HG03469 (cell line): ENCODE results near the gene ATOSB.
"Not testable (repeated sequence)": the region's sequence is repeated elsewhere in the genome, so short reads cannot be mapped to it uniquely, and the experiment has no call there.

Experiments used
- ATAC-seq: cut with Tn5 transposase; IDR thresholded peaks from one replicate; pipeline ENCODE4 v1.9.1; 2021; ENCODE audit warnings: mild to moderate bottlenecking, moderate library complexity, moderate number of reproducible peaks; ENCODE audit not compliant: unreplicated experiment

Gene ATOSB, protein sequence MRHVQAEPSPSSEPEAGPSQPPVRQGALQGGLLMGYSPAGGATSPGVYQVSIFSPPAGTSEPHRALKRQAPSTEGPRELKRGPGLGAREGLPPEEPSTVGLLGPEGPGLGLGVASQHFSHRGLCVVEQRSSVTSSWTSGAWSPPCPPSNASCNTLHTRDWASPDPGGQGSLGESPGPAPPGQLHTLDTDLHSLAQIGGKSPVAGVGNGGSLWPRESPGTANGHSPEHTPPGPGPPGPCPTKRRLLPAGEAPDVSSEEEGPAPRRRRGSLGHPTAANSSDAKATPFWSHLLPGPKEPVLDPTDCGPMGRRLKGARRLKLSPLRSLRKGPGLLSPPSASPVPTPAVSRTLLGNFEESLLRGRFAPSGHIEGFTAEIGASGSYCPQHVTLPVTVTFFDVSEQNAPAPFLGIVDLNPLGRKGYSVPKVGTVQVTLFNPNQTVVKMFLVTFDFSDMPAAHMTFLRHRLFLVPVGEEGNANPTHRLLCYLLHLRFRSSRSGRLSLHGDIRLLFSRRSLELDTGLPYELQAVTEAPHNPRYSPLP

DNA sequence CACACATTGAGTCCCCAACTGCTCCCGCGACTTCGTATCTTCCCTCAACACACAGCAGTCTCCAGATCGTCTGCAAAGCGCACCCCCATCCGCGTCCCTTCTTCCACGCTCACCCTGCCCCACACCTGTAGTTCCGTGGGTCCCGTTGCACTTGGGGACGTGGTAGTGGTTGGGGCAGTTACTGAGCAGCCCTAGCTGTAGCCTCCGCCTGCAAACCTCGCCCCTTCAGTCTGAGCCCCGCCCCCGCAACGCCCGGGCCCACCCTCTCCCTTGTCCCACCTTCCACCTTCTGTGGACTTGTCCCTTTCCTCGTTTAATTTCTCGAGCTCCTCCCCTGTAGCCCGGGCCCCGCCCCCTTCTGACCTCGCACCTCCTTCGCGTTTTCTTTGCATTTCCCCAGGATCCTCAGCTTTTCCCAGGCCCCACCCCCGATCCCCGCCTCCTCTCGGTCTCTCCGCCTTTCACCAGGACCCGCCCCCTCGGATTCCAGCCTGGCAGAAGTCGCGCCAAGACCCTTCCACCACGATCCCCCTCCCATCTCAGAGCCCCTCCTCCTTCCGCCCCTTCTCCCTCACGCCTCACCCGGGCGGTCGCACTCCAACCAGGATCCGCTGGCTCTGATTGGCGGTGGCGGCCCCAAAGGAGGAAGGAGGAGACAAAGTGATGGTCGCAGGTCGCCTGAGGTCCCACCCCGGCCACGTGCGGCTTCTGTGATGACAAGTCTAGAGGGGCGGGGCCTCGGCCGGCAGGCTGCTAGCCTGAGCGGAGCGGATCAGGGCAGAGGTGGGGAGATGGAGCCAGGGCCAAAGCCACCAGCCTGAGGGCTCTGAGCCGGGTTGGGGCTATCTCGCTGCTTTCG lies at the start of gene ATOSB:
TSS of gene ATOSB (minus strand) at position 183 of the 859 bp plus-strand sequence. CDS start 7,588 bp downstream, outside the sequence.
- peak; percentile 36 for ATAC-seq

DNA sequence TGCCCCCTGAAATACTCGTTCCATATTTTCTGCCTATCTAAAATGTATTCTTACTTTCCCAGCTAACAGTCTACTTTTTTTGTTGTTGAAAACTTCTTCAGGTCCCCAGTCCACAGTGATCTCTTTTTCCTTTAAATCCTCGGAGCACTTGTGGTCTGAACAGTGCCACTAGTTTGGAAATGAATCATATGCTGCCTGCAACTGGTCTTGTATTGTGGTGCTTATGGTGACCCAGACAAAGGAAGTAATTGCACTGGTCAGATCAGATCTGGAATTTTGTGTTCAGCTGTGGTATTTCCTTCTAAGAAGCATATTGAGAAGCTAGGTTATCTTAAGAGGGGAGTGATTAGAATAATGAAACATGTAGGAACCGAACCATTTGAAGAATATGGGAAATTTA lies 49.0 kb upstream of the ATOSB start:
- no peak for ATAC-seq

DNA sequence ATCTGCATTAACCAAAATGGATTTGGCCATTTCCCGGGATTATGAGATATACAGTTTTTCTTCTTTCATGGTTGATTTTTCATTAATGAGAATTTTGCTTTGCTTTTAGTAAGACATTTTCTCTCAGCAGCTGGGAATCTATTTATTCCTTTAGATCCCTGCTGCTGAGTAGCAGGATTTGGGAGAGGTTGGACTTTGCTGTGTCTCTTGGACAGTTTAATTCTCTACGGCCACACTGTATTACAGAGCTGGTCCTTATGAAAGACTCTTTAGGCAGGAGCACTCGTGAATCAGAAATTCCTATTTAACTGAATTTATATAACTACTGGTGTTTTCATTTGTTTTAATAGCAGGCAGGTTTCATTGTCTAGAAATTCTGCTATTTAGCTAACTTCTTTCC lies 47.8 kb upstream of the ATOSB start:
- ATAC-seq, result no peak

DNA sequence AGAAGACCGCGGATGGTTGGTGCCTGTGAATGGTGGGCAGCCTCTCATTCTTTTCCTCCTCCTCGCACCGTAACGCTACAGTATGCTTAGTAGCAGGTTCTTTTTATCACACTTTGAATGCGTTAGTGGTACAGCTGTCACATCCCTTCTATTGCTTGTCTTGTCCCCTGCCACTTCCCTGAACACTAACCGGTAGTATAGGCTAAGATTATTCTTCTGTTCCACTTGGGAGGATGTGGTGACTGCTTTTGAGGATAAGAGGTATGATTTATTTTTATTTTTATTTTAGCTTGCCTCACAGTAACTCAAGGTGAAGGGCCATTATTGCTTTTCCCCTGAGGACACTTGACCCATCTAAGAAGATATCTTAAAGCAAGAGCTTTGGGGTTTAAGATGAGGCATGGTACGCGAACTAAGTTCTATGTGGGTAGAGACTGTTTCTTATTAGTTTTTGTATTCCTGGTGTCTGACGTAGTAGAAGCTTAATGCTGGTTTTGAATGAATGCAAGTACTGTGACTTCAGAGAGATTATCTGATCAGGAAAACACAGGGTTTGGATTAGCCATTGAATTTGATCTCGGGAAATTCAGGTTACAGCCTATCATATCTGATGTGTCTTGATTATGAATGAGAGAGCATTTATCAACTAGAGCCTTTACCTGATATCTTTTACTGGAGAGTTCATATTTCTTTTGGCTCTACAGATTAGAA lies 47.1 kb upstream of the ATOSB start:
- ATAC-seq, result no peak

DNA sequence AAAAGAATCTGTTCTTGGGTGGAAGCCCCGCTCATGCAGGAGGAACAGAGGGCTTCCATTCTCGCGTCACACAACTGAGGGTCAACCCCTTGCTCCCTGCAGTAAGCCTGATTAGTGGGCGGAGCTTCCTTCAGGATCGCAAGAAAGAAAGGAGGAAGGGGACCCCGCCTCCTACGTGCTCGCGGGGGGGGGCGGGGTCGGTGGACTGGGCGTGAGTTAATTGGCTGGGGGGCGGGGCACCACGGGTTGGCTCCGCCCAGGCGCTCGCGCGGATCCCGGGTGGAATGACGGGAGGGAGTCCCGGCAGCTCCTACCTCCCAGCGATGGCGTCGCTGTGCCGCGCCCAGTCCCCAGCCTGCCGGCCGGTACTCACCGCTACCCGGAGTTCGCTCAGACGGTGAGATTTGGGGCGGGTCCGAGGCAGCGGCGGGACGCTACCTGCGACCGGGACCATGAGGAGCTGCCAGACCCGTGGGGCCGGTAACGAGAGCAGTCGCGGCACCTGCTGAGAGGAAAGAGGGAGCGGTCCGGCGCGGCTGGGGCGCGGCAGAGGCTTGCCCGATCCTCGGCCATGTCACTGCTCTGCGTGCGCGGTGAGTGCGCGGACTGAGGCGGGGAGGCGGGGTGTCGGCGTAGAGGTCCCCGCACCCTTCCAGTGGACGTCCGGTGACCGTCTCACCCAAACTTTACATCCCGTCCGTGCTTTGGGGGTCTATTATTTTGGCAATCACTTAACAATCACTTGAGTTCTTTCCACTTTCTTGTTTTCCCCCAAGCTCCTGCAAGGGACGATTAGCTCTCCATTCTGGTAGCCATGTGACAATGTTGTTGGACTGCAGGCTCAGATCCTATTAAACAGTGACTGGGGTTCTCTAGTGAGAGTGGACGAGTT lies 46.3 kb upstream of the ATOSB start, which contains the start of gene UNC13B:
TSS of gene UNC13B (plus strand) at position 297 of the 892 bp plus-strand sequence. CDS start at position 572, 275 bp downstream.
- peak; percentile 52 for ATAC-seq

DNA sequence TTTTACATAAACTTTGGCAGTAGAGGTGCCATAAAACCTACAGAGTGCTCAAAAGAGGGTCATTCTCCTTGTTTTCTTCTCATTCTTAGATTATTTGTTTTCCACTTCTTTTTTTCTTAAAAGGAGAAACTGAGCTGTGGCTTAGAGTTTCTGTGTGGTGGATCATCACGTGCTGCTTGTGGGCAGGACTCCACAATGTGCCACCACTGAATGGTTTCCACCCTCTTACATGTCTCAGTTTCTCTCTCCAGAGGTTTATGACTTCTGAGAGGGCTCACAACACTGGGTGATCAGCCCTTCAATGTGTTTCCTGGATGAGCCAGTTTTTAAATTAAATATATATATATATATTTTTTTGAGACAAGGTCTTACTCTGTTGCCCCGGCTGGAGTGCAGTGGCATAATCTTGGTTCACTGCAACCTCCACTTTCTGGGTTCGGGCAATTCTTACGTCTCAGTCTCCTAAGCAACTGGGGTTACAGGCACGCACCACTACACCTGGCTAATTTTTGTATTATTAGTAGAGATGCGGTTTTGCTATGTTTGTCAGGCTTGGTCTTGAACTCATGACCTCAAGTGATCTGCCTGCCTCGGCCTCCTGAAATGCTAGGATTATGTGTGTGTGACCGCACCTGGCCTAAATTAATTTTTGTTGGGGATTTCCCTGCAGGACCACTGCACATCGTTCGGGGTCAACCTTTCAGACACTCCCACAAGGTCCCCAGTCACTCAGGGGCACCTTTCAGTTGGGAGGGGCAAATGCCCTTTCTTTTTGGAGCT lies 43.0 kb upstream of the ATOSB start:
- ATAC-seq, result no peak

DNA sequence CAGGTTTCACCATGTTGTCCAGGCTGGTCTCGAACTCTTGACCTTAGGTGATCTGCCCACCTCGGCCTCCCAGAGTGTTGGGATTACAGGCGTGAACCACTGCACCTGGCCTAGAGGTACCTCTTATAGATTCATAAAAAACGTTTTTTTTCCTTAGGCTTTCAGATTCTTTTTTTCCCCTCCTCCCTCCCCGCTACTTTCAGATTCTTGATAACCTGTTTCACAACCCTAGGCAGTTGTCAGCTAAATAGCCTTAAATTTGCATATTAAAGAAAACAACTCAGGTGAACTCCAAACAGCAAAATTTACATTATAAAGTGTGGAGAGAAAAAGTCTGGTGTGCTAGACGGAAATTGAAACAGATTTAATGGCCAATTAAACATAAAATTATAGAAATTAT lies 42.2 kb upstream of the ATOSB start:
- not testable (repeated sequence) for ATAC-seq

DNA sequence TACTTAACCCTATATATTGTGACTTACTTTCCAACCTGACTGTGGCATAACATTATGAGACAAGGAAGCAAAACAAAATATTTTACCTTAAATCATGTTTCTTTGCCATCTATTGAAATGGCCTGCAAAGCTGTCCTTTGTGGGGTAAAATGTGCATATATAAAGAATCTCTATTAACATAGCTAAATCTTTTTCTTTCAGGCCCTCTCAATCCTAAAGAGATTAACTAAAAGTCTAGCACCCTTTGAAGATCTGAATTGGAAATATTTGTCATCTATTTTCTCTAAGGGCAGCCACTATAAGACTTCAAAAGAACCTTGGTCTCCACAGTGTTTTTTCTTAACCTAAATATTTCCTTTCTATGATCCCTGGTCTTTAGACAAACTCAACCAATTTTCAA lies 41.1 kb upstream of the ATOSB start:
- no peak for ATAC-seq

DNA sequence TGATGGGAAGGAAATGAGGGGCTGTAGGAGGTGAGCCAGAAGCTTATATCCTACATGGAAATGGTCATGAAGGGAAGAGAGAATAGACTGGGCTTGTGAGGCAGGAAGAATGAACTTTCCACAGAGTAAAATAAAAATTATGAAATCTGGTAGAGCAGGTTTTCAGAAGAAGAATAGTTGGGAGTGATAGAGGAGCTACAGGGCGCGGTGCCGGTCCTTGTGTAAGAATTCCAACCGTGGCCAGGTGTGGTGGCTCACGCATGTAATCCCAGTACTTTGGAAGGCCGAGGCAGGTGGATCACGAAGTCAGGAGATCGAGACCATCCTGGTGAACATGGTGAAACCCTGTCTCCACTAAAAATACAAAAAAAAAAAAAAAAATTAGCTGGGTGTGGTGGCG lies 37.3 kb upstream of the ATOSB start:
- no peak for ATAC-seq

DNA sequence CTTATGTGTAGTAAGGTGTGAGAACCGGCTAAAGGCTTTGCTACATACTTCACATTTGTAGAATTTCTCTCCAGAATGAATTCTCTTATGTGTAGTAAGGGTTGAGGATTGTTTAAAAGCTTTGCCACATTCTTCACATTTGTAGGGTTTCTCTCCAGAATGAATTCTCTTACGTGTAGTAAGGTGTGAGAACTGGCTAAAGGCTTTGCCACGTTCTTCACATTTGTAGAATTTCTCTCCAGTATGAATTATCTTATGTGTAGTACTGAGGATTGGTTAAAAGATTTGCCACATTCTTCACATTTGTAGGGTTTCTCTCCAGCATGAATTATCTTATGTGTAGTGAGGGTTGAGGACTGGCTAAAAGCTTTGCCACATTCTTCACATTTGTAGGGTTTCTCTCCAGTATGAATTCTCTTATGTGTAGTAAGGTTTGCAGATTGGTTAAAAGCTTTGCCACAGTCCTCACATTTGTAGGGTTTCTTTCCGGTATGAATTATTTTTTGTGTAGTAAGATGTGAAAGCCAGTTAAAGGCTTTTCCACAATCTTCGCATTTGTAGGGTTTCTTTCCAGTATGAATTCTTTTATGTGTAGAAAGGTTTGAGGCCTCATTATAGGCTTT lies 32.4 kb upstream of the ATOSB start:
- ATAC-seq, result not testable (repeated sequence)

DNA sequence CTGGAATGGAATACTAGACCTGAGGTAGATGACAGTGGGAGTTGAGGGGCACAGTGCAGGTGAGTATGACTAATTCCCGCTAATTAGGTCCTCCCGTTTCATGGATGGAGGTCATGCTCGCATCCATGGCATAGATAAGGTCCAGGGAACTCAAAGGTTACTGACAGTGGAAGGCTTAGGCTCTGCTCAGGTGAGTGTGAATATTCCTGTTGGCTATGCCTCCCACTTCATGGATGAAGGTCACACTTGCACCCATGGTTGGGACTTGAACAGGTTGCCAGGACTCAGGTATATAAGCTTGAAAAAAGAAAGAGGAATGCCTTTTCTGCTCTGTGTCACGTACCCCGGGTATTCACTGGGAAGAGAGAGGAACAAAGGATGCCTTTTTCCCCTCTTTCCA lies 26.4 kb upstream of the ATOSB start:
- ATAC-seq, result no peak

DNA sequence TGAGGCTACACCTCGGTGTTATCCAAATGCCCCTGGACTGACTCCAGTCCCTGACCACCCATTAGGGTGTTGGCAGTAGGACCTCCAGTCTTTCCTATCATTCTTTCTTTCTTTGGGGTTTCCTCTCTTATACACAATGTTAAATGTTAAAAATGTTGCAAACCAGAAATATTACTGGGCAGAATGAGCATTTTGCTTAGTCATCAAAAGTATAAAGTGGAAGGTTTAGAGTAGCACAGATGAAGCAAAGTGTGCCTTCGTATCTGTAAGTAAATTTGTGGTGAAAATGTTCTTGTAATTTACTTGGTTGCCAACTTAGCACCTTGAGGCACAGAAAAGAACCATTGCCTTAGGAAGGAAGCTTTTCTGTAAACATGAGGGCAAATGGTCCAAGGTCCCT lies 24.4 kb upstream of the ATOSB start:
- ATAC-seq, result no peak

DNA sequence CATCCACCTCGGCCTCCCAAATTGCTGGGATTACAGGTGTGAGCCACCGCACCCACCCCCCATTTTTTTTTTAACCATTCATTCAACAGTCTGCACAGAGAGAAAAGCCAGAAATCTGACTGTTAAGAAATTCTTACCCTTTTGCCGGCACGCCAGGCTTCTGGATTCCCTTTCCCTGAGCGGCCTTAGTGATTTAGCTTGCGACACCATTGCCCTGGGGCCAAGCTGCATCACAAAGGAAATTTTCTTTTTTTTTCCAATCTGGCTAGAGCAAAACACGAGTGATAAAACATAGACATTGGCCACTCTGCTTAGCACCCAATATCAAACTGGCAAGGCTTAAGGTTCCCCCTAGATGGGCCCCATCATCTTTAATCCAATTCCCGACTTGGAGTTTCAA lies 21.2 kb upstream of the ATOSB start:
- no peak for ATAC-seq

DNA sequence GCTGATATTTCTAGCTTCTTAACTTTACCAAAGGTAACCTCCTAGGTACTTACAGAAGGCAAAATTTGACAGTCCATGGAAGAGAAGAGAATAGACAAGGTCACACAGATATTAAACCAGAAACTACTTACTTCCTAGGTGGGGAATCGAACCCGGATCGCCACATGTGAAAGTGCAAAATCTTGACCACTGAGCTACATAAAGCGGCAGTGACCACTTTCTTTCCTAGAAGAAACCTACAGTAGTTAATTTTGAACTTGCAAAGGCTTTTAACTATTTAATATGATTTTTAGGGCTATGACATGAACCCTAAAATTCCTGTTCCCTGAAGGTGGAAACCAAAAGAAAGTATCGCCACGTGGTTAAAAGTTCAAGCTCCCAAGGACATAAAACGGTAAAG lies 20.3 kb upstream of the ATOSB start:
- no peak for ATAC-seq

DNA sequence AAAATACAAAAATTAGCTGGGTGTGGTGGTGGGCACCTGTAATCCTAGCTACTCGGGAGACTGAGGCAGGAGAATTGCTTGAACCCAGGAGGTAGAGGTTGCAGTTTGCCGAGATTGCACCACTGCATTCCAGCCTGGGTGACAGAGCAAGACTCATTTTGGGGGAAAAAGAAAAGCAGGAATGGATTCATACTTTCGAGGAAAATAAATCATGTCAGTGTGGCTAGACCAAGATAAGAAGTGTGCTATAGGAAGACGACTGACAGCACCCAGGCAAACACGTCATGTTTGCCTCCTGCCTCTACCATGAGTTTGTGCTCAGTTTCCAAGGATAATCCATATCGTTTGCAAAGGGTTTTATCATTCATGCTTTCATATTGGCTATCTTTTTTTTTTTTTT lies 19.3 kb upstream of the ATOSB start:
- ATAC-seq, result no peak

DNA sequence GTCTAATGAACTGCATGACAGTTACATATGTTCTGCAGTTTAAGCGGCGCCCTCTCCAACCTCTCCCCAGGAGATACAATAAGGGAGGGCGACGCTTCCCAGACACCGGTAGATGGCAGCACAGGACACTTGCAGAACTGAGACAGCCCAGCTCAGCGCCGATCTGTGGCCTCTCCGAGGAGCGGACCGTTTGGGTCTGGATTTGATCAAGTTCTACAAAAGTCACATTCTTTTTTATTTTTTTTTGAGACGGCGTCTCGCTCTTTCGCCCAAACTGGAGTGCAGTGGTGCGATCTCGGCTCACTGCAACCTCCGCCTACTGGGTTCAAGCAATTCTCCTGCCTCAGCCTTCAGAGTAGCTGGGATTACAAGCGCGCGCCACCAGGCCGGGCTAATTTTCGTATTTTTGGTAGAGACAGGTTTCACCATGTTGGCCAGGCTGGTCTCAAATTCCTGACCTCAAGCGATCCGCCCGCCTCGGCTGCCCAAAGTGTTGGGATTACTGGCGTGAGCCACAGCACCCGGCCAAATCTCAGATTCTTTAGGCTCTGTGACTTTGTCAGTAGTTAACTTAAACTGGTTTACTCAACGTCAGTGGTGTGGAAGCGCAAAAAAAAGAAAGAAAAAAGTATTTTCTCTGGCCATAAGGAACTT lies 1.4 kb upstream of the ATOSB start:
- ATAC-seq, result peak; percentile 44

DNA sequence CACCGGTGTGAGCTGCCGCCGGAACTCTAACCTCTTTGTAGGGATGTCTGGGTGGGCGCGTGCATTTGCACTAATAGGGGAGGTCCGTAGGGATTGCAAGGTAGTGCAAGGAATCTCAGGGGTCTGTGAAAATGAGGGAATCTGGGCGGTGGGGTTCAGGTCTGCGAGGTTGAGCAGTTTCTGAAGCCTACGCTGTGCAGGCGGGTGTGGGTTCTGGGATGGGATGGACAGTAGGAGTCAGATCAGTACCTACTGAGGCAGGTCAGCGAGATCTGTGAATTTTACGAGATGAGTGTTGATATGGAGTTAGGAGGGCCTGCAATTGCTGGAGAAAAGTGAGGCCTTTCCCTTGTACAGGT lies 856 bp upstream of the ATOSB start:
- ATAC-seq, result no peak
